Activated CD4-positive, alpha-beta T cell treated with anti-CD3 and anti-CD28 coated beads, Interleukin-2, amount 50 U/mL, for 24 hours (primary cell): Measurements from ENCODE around the gene NCLN.
"Not testable (repeated sequence)": the region's sequence is repeated elsewhere in the genome, so short reads cannot be mapped to it uniquely, and the experiment has no call there.

Experiments used
- DNase-seq, 2 donors: peaks; one replicate each; pipeline ENCODE4 v3.0.0-alpha.2; 2020; ENCODE audit warnings: low read depth in 1 of 2, low spot score in 1 of 2

Gene NCLN

GRCh38 chr19:3196933-3197205 is 11.1 kb downstream of the NCLN start:
- DNase-seq, result no peak

GRCh38 chr19:3198901-3199700 is 13.4 kb downstream of the NCLN start:
- DNase-seq, result no peak

GRCh38 chr19:3201072-3201700 is 15.5 kb downstream of the NCLN start:
- no peak for DNase-seq

- no peak for DNase-seq
Measured at GRCh38 chr19:3201911-3202310, 16.2 kb downstream of the NCLN start.

- no peak for DNase-seq
Measured at GRCh38 chr19:3202346-3202745, 16.6 kb downstream of the NCLN start.

- not testable (repeated sequence) for DNase-seq
Measured at GRCh38 chr19:3202895-3203294, 17.2 kb downstream of the NCLN start.

GRCh38 chr19:3203805-3204645 is 18.3 kb downstream of the NCLN start:
- DNase-seq, result no peak

GRCh38 chr19:3204646-3205275 is 19.0 kb downstream of the NCLN start:
- no peak for DNase-seq

- DNase-seq, result no peak
Measured at GRCh38 chr19:3206216-3206953, 20.7 kb downstream of the NCLN start.

- DNase-seq, result no peak
Measured at GRCh38 chr19:3207461-3208242, 21.9 kb downstream of the NCLN start.

GRCh38 chr19:3208317-3209207 is 22.8 kb downstream of the NCLN start:
- no peak for DNase-seq

GRCh38 chr19:3210347-3211017 is 24.8 kb downstream of the NCLN start:
- DNase-seq, result peak; percentile 55

- no peak for DNase-seq
Measured at GRCh38 chr19:3211191-3211590, 25.5 kb downstream of the NCLN start.

- DNase-seq, result no peak
Measured at GRCh38 chr19:3213159-3213558, 27.4 kb downstream of the NCLN start.

GRCh38 chr19:3216874-3217273 is 31.1 kb downstream of the NCLN start:
- DNase-seq, result no peak

- DNase-seq, result no peak
Measured at GRCh38 chr19:3220576-3220975, 34.8 kb downstream of the NCLN start.

GRCh38 chr19:3221576-3221975 is 35.8 kb downstream of the NCLN start:
- DNase-seq, result not testable (repeated sequence)

- no peak for DNase-seq
Measured at GRCh38 chr19:3222709-3223108, 37.0 kb downstream of the NCLN start.
